Glomerular visceral epithelial cell (primary cell): ENCODE measurements around the gene AKNA.
"Not testable (repeated sequence)": the region's sequence is repeated elsewhere in the genome, so short reads cannot be mapped to it uniquely, and the experiment has no call there.

ENCODE experiments used
- DNase-seq: peaks from one replicate; pipeline ENCODE4 v3.0.0-alpha.2; 2016; ENCODE audit errors: extremely low spot score

AKNA gene

DNA sequence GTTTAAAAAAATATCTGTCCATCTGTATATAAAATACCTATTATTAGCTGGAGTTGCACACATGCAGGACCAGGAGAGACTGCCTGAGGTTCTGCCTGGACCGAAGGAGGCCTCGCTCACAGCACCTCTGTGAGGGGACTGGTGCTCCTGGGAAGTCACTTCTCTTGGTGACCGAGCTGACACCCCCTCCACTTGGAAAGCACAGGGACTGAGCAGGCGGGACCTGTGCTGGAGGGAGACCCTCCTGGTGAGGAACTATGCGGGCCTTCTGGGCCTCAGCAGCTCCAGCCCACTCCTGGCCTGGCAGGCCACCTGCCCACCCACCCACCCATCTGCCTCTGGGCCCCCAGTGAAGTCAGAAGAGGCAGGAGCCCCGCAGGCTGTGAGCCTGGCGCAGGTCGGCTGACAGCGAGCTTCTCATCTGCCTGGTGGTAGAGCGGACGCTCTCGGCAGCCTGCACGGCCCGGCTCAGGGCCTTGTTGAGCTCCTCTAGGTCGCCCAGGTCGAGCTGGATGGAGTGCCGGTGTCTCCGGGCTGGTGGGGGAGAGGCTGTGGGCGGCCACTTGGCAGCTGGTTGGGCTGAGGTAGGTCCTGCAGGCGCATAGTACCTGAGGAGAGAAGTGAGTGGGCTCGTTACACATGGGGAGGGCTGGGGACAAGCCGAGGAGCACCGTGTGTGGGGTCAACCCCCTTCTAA is 50.9 kb downstream of the AKNA start:
- no peak for DNase-seq

DNA sequence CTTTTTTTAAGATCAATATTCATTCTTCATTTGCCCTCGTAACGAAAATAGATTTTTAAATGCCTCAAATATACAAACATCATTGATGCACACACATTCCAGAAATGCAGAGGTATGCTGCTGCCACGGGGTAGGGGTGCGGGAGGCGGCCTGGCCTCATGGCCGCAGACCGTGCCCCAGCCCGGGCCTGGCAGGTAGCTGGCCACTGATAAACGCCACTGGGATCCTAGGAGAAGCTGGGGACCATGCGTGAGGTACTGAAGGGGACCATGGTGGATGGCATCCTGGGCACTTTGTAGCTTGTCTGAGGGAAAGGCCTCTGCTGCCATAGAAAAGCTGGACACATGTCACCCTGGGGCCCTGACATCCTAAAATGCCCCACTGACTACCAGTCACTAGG is 51.6 kb downstream of the AKNA start:
- no peak for DNase-seq

DNA sequence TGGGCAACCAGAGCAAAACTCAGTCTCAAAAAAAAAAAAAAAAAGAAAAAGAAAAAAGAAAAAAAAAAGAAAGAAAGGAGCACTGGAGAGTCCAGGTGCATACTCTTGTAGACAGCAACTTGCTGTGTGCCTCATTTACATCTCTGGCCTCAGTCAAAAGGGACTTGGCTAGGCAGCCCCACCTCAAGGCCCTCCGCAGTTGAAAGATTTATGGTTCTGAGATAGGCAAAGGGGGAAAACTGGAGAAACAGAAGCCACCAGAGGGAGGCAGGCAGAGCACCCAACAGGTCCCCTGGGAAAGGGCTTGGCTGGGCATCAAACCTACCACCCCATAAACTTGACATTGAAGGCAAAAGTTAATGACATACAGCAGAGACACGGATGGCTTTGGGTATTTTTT is 52.0 kb downstream of the AKNA start:
- DNase-seq, result no peak

DNA sequence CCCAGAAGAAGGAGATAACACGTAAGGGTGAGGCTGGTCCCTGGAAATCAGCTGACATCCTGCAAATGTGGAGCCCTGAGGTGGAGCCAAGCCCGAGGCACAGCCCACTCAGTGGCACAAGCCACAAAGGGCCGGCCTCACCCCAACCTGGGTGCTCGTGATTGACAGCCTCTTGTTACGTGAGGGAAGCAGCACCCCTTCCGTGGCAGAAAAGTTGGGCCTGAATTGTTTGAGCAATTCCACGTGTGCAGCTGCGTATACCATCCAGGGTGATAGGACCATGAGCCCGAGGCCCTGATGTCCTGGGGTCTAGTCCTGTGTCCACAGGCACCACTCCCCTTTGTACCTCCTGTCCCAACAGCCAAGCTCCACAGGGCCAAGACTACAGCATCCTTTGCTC is 53.3 kb downstream of the AKNA start:
- DNase-seq, result no peak

DNA sequence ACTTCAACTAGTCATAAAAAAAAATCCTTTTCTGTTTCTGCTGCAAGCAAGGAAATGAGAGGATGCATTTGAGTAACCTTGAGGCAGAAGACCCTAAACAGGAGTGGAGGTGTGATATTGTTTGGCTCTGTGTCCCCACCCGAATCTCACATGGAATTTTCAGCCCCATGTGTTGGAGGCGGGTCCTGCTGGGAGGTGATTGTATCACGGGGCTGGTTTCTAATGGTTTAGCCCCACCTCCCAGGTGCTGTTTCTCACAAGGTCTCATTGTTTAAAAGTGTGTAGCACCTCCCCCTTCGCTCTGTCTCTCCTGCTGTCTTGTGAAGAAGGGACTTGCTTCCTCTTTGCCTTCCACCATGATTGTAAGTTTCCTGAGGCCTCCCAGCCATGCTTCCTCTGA is 54.1 kb downstream of the AKNA start:
- DNase-seq, result not testable (repeated sequence)

DNA sequence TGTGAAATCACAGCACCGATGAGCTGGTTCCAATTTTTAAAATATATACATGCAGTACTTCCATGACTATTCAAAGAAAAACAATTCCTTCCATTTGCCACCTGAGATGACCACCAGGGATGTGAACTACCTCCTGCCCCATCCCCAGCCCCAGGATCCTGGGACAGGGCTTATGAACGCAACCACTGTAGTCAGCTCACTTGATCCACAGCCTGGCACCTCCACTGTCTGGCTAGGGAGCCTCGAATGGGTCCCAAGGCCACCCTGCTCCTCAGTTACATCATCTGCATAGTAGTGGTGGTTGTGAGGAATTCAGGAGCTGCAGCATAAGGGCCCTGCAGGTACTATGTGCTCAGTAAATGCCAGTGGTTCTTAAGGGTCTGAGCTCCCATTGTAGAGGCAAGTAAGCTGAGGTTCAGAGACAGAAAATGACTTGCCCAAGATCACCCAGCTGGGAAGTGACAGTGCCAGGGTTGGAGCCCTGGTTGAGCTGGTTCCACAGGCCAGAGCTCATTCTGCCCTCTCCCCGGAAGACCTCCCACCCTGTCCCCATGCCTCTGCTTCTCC is 55.2 kb downstream of the AKNA start:
- not testable (repeated sequence) for DNase-seq

DNA sequence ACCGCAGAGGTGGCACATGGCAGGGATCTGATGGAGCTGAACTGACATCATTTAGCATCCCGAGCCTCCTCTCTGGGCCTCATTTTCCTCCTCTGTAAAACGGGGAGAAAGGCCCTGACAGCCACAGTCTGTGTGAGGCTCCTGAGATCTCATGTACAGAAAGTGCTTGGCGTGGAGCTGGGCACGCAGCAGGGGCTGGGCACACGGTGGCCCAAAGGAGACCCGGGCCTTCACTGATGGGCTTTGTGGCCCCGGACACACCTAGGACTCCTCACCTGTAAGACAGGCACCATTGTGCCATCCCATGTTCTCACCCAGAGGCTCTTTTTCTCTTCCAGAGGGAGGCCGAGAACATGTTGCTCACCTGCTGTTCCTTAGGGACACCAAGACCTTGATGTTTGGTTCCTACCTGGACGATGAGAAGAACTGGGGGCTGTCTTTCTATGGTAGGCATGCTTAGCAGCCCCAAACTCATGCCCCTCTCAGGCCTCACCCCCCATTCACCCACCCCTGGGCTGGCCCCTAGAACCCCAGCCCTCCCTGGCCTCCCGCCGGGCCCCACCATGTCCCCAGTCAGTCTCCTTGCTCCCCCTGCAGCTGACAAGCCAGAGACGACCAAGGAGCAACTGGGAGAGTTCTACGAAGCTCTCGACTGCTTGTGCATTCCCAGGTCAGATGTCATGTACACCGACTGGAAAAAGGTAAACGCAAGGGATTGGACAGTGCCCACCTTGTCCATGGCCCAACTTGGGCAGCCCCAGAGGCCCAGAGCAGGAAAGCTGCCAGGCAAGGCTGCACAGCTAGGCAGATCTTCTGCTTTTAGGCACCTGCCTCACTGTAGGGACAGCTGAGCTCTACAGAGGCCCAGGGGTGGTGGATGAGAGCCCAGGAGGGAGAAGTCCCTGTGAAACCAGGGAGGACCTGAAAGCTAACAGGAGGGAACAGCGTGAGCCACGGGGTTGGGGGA is 56.3 kb downstream of the AKNA start:
- not testable (repeated sequence) for DNase-seq

DNA sequence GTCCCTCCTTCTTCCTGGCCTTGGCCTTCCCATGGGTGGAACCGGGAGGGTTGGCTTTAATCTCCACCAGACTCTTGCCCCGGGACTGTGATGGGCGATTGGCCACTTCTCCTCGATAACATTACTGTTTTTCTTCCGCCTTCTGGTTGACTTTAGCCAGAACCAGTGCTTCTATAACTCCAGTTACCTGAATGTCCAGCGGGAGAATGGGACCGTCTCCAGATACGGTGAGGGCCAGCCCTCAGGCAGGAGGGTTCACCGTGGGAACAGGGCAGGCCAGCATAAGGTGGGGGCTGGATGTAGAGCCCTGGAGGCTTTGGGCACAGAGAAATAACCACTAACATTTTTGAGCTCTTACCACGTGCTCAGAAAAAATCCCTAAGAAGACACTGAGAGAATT is 57.1 kb downstream of the AKNA start:
- DNase-seq, result no peak

DNA sequence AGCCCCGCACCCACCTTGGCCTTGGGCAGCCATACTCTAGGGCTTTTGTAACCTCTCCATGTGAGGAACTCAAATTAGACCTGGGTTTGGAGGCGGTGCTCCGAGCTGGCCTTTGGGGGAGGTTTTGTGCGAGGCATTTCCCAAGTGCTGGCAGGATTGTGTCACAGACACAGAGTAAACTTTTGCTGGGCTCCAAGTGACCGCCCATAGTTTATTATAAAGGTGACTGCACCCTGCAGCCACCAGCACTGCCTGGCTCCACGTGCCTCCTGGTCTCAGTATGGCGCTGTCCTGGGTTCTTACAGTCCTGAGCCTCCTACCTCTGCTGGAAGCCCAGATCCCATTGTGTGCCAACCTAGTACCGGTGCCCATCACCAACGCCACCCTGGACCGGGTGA is 58.2 kb downstream of the AKNA start, which contains the start of gene ORM2:
Gene ORM2 (plus strand): TSS at position 245 of the 398 bp plus-strand sequence. CDS start 36 bp downstream, at position 281.
- not testable (repeated sequence) for DNase-seq

DNA sequence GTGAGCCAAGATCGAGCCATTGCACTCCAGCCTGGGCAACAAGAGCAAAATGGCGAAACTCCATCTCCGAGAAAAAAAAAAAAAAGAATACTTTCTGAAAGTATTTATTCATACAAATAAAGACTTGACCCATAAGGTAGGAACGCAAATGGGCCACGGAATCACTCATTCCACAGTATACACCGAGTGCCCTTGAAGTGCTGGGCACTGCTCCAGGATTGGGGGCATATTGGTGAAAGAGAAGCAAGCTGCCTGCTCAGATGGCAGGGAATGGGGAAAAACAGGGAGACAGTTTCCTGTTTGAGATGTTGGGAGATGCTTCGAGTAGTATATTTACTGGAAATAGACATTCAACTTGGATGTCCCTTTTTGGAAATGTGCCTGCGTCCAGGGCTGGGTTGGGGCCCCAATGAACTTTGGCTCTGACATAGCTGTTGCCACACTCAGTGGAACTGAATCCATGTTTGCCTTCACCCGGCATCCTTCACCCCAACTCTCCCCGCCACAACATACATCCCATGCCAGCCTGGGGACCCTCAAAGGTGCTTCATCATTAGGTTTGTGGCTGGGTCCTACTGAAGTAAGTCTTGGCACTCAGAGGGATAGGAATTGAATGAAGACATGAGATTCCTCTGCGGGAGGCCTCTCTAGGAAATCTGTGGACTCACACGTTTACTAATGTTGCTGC is 58.7 kb downstream of the AKNA start:
- not testable (repeated sequence) for DNase-seq

DNA sequence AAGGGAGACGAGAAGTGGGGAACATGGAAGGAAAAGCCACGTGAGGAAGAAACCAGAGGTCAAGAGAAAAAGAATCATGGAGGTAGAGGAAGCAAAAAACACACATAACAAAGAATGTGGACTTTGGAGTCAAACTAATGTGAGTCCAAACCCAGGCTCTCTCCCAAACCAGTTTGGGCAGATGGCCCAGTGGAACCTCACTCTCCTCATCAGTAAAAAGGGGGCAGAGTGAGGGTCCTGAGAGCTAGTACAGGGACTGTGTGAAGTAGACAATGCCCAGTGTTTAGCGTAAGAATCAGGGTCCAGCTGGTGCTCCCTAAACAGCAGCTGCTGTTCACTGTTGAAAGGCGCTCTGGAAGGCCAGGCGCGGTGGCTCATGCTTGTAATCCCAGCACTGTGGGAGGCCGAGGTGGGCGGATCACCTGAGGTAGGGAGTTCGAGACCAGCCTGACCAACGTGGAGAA is 59.4 kb downstream of the AKNA start:
- DNase-seq, result not testable (repeated sequence)

DNA sequence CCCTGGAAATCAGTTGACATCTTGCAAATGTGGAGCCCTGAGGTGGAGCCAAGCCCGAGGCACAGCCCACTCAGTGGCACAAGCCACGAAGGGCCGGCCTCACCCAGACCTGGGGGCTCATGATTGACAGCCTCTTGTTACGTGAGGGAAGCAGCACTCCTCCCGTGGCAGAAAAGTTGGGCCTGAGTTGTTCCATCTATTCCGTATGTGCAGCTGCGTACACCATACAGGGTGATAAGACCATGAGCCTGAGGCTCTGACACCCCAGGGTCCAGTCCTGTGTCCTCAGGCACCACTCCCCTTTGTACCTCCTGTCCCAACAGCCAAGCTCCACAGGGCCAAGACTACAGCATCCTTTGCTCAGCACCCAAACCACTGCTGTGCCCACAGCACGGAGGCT is 60.0 kb downstream of the AKNA start:
- DNase-seq, result no peak

DNA sequence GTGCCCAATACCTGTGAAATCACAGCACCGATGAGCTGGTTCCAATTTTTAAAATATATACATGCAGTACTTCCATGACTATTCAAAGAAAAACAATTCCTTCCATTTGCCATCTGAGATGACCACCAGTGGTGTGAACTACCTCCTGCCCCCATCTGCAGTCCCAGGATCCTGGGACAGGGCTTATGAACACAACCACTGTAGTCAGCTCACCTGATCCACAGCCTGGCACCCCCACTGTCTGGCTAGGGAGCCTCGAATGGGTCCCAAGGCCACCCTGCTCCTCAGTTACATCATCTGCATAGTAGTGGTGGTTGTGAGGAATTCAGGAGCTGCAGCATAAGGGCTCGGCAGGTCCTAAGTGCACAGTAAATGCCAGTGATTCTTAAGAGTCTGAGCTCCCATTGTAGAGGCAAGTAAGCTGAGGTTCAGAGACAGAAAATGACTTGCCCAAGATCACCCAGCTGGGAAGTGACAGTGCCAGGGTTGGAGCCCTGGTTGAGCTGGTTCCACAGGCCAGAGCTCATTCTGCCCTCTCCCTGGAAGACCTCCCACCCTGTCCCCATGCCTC is 62.0 kb downstream of the AKNA start:
- not testable (repeated sequence) for DNase-seq

DNA sequence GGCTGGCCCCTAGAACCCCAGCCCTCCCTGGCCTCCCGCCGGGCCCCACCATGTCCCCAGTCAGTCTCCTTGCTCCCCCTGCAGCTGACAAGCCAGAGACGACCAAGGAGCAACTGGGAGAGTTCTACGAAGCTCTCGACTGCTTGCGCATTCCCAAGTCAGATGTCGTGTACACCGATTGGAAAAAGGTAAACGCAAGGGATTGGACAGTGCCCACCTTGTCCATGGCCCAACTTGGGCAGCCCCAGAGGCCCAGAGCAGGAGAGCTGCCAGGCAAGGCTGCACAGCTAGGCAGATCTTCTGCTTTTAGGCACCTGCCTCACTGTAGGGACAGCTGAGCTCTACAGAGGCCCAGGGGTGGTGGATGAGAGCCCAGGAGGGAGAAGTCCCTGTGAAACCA is 62.8 kb downstream of the AKNA start:
- DNase-seq, result not testable (repeated sequence)

DNA sequence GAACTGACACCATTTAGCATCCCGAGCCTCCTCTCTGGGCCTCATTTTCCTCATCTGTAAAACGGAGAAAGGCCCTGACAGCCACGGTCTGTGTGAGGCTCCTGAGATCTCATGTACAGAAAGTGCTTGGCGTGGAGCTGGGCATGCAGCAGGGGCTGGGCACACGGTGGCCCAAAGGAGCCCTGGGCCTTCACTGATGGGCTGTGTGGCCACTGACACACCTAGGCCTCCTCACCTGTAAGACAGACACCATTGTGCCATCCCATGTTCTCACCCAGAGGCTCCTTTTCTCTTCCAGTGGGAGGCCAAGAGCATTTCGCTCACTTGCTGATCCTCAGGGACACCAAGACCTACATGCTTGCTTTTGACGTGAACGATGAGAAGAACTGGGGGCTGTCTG is 63.3 kb downstream of the AKNA start:
- no peak for DNase-seq

DNA sequence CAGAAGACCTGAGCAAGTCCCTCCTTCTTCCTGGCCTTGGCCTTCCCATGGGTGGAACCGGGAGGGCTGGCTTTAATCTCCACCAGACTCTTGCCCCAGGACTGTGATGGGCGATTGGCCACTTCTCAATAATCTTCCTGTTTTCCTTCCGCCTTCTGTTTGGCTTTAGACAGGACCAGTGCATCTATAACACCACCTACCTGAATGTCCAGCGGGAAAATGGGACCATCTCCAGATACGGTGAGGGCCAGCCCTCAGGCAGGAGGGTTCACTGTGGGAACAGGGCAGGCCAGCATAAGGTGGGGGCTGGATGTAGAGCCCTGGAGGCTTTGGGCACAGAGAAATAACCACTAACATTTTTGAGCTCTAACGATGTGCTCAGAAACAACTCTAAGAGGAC is 63.9 kb downstream of the AKNA start:
- DNase-seq, result not testable (repeated sequence)

DNA sequence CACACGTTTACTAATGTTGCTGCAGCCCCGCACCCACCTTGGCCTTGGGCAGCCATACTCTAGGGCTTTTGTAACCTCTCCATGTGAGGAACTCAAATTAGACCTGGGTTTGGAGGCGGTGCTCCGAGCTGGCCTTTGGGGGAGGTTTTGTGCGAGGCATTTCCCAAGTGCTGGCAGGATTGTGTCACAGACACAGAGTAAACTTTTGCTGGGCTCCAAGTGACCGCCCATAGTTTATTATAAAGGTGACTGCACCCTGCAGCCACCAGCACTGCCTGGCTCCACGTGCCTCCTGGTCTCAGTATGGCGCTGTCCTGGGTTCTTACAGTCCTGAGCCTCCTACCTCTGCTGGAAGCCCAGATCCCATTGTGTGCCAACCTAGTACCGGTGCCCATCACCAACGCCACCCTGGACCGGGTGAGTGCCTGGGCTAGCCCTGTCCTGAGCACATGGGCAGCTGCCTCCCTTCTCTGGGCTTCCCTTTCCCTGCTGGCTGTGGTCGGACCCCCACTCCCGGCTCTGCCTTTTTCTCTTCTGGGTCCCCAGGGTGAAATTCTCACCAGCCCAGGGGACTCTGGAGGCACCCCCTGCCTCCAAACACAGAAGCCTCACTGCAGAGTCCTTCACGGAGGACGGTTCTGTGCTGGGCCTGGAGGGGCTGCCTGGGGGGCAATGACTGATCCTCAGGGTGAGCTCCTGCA is 64.8 kb downstream of the AKNA start, which contains the start of gene ORM1:
Gene ORM1 (plus strand): TSS at position 268 of the 701 bp plus-strand sequence. CDS start 36 bp downstream, at position 304.
- not testable (repeated sequence) for DNase-seq

DNA sequence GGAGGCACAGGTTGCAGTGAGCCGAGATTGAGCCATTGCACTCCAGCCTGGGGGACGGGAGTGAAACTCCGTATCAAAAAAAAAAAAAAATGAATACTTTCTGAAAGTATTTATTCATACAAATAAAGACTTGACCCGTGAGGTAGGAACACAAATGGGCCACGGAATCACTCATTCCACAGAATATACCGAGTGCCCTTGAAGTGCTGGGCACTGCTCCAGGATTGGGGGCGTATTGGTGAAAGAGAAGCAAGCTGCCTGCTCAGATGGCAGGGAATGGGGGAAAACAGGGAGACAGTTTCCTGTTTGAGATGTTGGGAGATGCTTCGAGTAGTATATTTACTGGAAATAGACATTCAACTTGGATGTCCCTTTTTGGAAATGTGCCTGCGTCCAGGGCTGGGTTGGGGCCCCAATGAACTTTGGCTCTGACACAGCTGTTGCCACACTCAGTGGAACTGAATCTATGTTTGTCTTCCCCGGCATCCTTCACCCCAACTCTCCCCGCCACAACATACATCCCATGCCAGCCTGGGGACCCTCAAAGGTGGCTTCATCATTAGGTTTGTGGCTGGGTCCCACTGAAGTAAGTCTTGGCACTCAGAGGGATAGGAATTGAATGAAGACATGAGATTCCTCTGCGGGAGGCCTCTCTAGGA is 65.5 kb downstream of the AKNA start:
- not testable (repeated sequence) for DNase-seq

DNA sequence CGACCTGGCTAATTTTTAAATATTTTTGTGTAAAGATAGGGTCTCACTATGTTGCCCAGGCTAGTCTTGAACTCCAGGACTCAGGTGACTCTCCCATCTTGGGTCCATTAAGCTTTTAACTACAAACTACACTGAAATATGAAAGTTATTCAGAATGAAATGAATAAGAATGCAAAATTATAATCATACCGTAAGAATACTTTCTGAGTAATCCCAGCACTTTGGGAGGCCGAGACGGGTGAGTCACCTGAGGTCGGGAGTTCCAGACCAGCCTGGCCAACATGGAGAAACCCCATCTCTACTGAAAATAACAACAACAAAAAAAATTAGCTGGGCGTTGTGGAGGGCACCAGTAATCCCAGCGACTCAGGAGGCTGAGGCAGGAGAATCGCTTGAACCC is 66.0 kb downstream of the AKNA start:
- peak; percentile 48 for DNase-seq

DNA sequence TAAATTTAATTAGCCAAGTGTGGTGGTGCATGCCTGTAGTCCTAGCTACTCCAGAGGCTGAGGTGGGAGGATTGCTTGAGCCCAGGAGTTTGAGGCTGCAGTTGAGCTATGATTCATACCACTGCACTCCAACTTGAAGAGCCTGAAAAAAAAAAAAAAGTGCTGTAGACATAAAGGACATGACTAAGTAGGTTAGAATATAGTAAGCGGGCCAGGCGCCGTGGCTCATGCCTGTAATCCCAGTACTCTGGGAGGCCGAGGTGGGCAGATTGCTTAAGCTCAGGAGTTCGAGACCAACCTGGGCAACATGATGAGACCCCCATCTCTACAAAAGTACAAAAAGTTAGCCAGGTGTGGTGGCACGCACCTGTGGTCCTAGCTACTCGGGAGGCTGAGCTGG is 67.1 kb downstream of the AKNA start:
- peak; percentile 47 for DNase-seq
